Mesenchymal stem cell (in vitro differentiated cells and primary cell): ENCODE measurements around the gene FAM180A.

ENCODE experiments used
- DNase-seq: peaks from one replicate; pipeline ENCODE4 v3.0.0-alpha.2; 2013
- H2AFZ ChIP-seq: one replicate; pipeline ENCODE4 v1.6.1; 2013; ENCODE audit warnings: low read depth, mild to moderate bottlenecking, control low read depth, inconsistent platforms, low read length, moderate library complexity
- H2AK5ac ChIP-seq: 2 replicates; pipeline ENCODE4 v1.6.1; 2013; ENCODE audit warnings: low read length, moderate library complexity, mild to moderate bottlenecking, inconsistent platforms; ENCODE audit not compliant: severe bottlenecking
- H2BK120ac ChIP-seq: one replicate; pipeline ENCODE4 v1.6.1; 2013; ENCODE audit warnings: low read depth, mild to moderate bottlenecking, inconsistent platforms, low read length, moderate library complexity
- H2BK12ac ChIP-seq, 2 experiments: one replicate each; pipeline ENCODE4 v1.6.1; 2013; ENCODE audit warnings: inconsistent platforms in 2 of 2, low read length in 2 of 2, mild to moderate bottlenecking in 2 of 2, moderate library complexity in 2 of 2, control low read depth in 1 of 2
- H2BK15ac ChIP-seq: one replicate; pipeline ENCODE4 v1.6.1; 2013; ENCODE audit warnings: mild to moderate bottlenecking, low read depth, inconsistent platforms; ENCODE audit not compliant: poor library complexity, severe bottlenecking
- H2BK5ac ChIP-seq: 2 replicates; pipeline ENCODE4 v1.6.1; 2013; ENCODE audit warnings: low read depth, mild to moderate bottlenecking, low read length, control low read depth, inconsistent platforms; ENCODE audit not compliant: poor library complexity, severe bottlenecking
- H3K14ac ChIP-seq, 2 experiments: one replicate each; pipeline ENCODE4 v1.6.1; 2013; ENCODE audit warnings: inconsistent platforms in 2 of 2, low read length in 2 of 2, control low read depth in 1 of 2, mild to moderate bottlenecking in 1 of 2, moderate library complexity in 1 of 2
- H3K18ac ChIP-seq, 2 experiments: one replicate each; pipeline ENCODE4 v1.6.1; 2013; ENCODE audit warnings: inconsistent platforms in 2 of 2, low read length in 2 of 2, control low read depth in 1 of 2, low read depth in 1 of 2, mild to moderate bottlenecking in 1 of 2
- H3K23ac ChIP-seq, 2 experiments: one replicate each; pipeline ENCODE4 v1.6.1; 2013; ENCODE audit warnings: inconsistent platforms in 2 of 2, low read length in 2 of 2, mild to moderate bottlenecking in 2 of 2, moderate library complexity in 2 of 2, control low read depth in 1 of 2
- H3K27ac ChIP-seq: 2 replicates; pipeline ENCODE4 v1.5.1; 2013; ENCODE audit warnings: mild to moderate bottlenecking, moderate library complexity, low read length, control low read depth, inconsistent platforms; ENCODE audit not compliant: poor library complexity, severe bottlenecking
- H3K27me3 ChIP-seq, 2 experiments: 2 replicates each; pipeline versions ENCODE4 v1.6.1 to v1.7.0; 2013; ENCODE audit warnings: low read length in 2 of 2, mild to moderate bottlenecking in 2 of 2, moderate library complexity in 2 of 2, control low read depth in 1 of 2, inconsistent platforms in 1 of 2; ENCODE audit not compliant: control insufficient read depth in 1 of 2, insufficient read depth in 1 of 2
- H3K36me3 ChIP-seq, 2 experiments: 2 replicates each; pipeline versions ENCODE4 v1.6.1 to v1.7.0; 2013; ENCODE audit warnings: low read length in 2 of 2, control low read depth in 1 of 2, inconsistent platforms in 1 of 2, low read depth in 1 of 2, mild to moderate bottlenecking in 1 of 2; ENCODE audit not compliant: insufficient read depth in 2 of 2, control insufficient read depth in 1 of 2
- H3K4ac ChIP-seq, 2 experiments: one replicate each; pipeline ENCODE4 v1.6.1; 2013; ENCODE audit warnings: inconsistent platforms in 2 of 2, low read length in 2 of 2, mild to moderate bottlenecking in 2 of 2, moderate library complexity in 2 of 2, control low read depth in 1 of 2, low read depth in 1 of 2
- H3K4me1 ChIP-seq: 2 replicates; pipeline ENCODE4 v1.6.1; 2013; ENCODE audit warnings: low read depth, low read length, control low read depth; ENCODE audit not compliant: control insufficient read depth, insufficient read depth
- H3K4me2 ChIP-seq: 2 replicates; pipeline ENCODE4 v1.6.1; 2013; ENCODE audit warnings: low read length, mild to moderate bottlenecking, inconsistent platforms; ENCODE audit not compliant: poor library complexity, severe bottlenecking
- H3K4me3 ChIP-seq, 2 experiments: 2 replicates each; pipeline versions ENCODE4 v1.5.1 to v1.7.0; 2013; ENCODE audit warnings: low read length in 2 of 2, mild to moderate bottlenecking in 2 of 2, control low read depth in 1 of 2, low read depth in 1 of 2; ENCODE audit not compliant: insufficient read depth in 1 of 2
- H3K79me1 ChIP-seq: replicated peaks from 2 replicates; pipeline ENCODE4 v1.6.1; 2013; ENCODE audit warnings: mild to moderate bottlenecking, control low read depth, low read length, inconsistent platforms; ENCODE audit not compliant: poor library complexity, severe bottlenecking
- H3K9ac ChIP-seq: 2 replicates; pipeline ENCODE4 v1.7.0; 2013; ENCODE audit warnings: mild to moderate bottlenecking, low read length, moderate library complexity
- H3K9me3 ChIP-seq: 2 replicates; pipeline ENCODE4 v1.7.0; 2013; ENCODE audit warnings: mild to moderate bottlenecking, low read length; ENCODE audit not compliant: control insufficient read depth
- H4K8ac ChIP-seq: one replicate; pipeline ENCODE4 v1.6.1; 2013; ENCODE audit warnings: inconsistent platforms, mild to moderate bottlenecking, low read length, moderate library complexity
- H4K91ac ChIP-seq: one replicate; pipeline ENCODE4 v1.6.1; 2013; ENCODE audit warnings: mild to moderate bottlenecking, low read length, inconsistent platforms
- WGBS: methylation state at CpG from one replicate; pipeline ENCODE4 v1.1.7; 2013; ENCODE audit warnings: mixed read lengths; 5-methylcytosine and 5-hydroxymethylcytosine counted together

Gene FAM180A

DNA sequence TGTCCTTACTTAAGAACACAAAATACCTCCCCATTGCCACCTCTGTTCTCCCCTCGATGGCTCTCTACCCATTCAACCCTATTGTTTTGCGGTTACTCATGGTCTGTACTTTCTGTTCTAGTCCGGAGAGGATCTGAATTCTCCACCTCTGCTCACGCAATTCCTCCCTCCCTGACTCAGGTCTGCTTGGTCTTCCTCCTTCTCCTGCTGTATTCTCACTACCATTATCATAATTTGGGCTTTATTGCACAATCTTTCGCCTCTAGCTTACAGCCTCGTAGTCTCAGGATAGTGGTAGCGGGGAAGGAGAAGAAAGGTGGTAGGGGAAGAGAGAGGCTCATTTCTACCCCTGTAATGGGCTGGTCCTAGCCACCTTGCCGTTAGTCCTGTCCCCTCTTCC is 35.4 kb upstream of the FAM180A start:
- H4K8ac ChIP-seq: no peak overlapping the region
- DNase-seq: no peak
- H3K14ac ChIP-seq: no peak overlapping the region
- H3K4me1 ChIP-seq: no peaks in the 10 kb centered on the region
- H3K4me3 ChIP-seq: no peak overlapping the region
- no peak overlapping the region for H2BK120ac ChIP-seq
- H3K18ac ChIP-seq: no peak overlapping the region
- no peaks in the 10 kb centered on the region for H3K36me3 ChIP-seq
- H3K9ac ChIP-seq: no peak overlapping the region
- H3K27ac ChIP-seq: no peak overlapping the region
- no peak overlapping the region for H3K23ac ChIP-seq
- H2BK5ac ChIP-seq: no peak overlapping the region
- no peaks in the 10 kb centered on the region for H3K79me1 ChIP-seq
- no peaks in the 10 kb centered on the region for H3K9me3 ChIP-seq
- H2BK15ac ChIP-seq: no peak overlapping the region
- H4K91ac ChIP-seq: no peak overlapping the region
- H2AK5ac ChIP-seq: no peak overlapping the region
- H3K4ac ChIP-seq: no peak overlapping the region
- H3K27me3 ChIP-seq: peaks cover 13 to 15% of the 10 kb centered on the region in 2 experiments
- no peak overlapping the region for H3K4me2 ChIP-seq
- H2AFZ ChIP-seq: no peak overlapping the region
- H2BK12ac ChIP-seq: no peak overlapping the region
- WGBS: 83% methylated on average over 7 of the region's 8 CpGs

- Histone ChIP-seq H3K18ac (no peak overlapping the region), H3K4me1 (no peaks in the 10 kb centered on the region), H3K9me3 (peaks cover 11% of the 10 kb centered on the region), H3K27me3 (peaks cover 12 to 13% of the 10 kb centered on the region in 2 experiments), H2BK12ac (no peak overlapping the region), H3K79me1 (no peaks in the 10 kb centered on the region), H2BK5ac (no peak overlapping the region), H2AK5ac (no peak overlapping the region), H3K27ac (no peak overlapping the region), H2BK15ac (no peak overlapping the region), H4K91ac (no peak overlapping the region), H3K9ac (no peak overlapping the region), H4K8ac (no peak overlapping the region), H3K4me3 (no peak overlapping the region), H3K23ac (no peak overlapping the region), H3K4me2 (no peak overlapping the region), H3K36me3 (no peaks in the 10 kb centered on the region), H3K4ac (no peak overlapping the region), H2BK120ac (no peak overlapping the region), H3K14ac (no peak overlapping the region), H2AFZ (no peak overlapping the region)
- WGBS: 98% methylated on average over 6 of the region's 6 CpGs
- no peak for DNase-seq
Measured at GRCh38 chr7:135782801-135783200, 34.2 kb upstream of the FAM180A start.

GRCh38 chr7:135782377-135782776 is 33.8 kb upstream of the FAM180A start:
- Histone ChIP-seq H3K18ac (no peak overlapping the region), H4K8ac (no peak overlapping the region), H3K9me3 (peaks cover 13% of the 10 kb centered on the region), H3K4me3 (no peak overlapping the region), H3K9ac (no peak overlapping the region), H3K4ac (no peak overlapping the region), H3K27ac (no peak overlapping the region), H3K4me2 (no peak overlapping the region), H2BK12ac (no peak overlapping the region), H2BK15ac (no peak overlapping the region), H3K23ac (no peak overlapping the region), H3K14ac (no peak overlapping the region), H2BK5ac (no peak overlapping the region), H3K36me3 (no peaks in the 10 kb centered on the region), H2BK120ac (no peak overlapping the region), H4K91ac (no peak overlapping the region), H3K4me1 (no peaks in the 10 kb centered on the region), H2AFZ (no peak overlapping the region), H3K27me3 (peaks cover 12 to 13% of the 10 kb centered on the region in 2 experiments), H2AK5ac (no peak overlapping the region), H3K79me1 (no peaks in the 10 kb centered on the region)
- no peak for DNase-seq
- WGBS: 93% methylated on average over 8 of the region's 9 CpGs

DNA sequence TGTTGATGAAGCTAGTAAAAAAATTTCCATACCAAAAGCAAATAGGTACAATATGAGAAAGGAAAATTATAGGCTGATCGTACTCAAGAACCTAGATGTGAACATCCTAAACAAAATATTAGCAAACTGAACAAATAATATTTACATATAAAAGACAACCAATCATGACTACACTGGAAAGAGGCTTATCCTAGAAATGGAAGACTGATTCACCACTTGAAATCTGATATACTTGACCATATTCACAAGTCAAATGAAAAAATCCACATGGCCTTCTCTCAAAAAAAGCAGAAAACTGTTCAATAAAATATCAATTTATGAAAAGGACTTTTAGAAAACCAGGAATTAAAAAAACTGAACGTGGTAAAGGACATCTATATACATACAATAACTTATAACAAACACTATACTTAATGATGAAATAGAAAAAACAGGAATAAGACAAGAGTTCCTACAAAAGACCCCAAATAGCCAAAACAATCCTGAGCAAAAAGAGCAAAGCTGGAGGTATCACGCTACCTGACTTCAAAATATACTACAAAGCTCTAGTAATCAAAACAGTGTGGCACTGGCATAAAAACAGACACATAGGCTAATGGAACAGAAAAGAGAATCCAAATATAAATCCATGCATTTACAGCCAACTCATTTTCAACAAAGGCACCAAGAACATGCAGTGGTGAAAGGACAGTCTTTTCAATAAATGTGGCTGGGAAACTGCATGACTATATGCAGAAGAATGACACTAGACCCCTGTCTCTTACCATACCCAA is 29.2 kb upstream of the FAM180A start:
- Histone ChIP-seq H3K4me2 (no peak overlapping the region), H2BK5ac (no peak overlapping the region), H3K36me3 (no peaks in the 10 kb centered on the region), H3K4ac (no peak overlapping the region), H3K14ac (no peak overlapping the region), H3K9me3 (peaks cover 13% of the 10 kb centered on the region), H4K91ac (no peak overlapping the region), H3K18ac (no peak overlapping the region), H4K8ac (no peak overlapping the region), H2BK12ac (no peak overlapping the region), H3K79me1 (no peaks in the 10 kb centered on the region), H2BK15ac (no peak overlapping the region), H3K4me1 (no peaks in the 10 kb centered on the region), H2BK120ac (no peak overlapping the region), H3K9ac (no peak overlapping the region), H3K27ac (no peak overlapping the region), H2AFZ (no peak overlapping the region), H3K27me3 (no peaks in the 10 kb centered on the region), H2AK5ac (no peak overlapping the region), H3K4me3 (no peak overlapping the region), H3K23ac (no peak overlapping the region)
- 90% methylated on average over 1 of the region's 3 CpGs for WGBS
- DNase-seq: no peak
